SW 1271 (cell line): Measurements from ENCODE around the gene C1orf159.
"Not testable (repeated sequence)": the region's sequence is repeated elsewhere in the genome, so short reads cannot be mapped to it uniquely, and the experiment has no call there.

ENCODE experiments used
- DNase-seq, 2 experiments: peaks; one replicate each; lab custom pipeline; 2025; lab: John Stamatoyannopoulos, UW

C1orf159 gene

DNA sequence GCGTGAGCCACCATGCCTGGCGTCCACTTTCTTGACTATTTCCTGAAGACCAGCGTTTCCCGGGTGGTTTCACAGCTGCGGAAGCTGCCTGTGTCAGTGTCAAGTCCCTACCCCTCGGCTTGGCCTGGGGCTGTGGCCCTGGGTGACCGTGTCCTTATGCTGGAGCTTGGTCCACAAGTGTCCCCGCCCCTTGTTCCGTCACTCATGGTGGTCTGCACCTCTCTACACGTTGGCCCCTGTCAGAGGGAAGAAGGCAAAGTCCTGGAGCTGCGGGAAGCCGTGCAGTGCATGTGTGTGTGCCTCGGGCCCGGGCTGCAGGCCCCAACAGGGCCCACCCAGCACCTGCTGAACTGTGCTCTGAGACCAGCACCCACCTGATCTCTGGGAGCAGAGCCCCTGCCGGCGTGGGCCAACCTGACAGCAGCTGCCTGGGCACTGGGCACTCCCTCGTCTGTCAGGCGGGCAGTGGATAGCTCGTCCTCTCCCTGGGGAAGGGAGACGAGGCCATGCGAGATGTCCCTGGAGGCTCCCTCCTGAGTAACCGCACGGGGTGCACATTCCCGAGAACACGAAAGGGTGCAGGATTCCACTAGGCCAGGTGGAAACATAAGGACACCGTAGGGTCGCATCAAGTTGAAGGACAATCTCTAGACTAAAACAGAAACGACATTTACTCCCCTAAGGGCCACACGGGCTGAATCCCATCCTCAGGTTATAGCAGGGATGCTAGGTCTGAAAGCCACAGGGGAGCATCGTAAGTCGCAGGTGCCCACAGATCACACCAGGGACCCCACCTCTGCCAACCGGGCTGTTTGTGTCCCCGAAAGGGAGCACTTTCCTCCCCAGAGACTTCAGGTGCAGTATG, 2.4 kb upstream of the C1orf159 start:
- DNase-seq, result no peak

DNA sequence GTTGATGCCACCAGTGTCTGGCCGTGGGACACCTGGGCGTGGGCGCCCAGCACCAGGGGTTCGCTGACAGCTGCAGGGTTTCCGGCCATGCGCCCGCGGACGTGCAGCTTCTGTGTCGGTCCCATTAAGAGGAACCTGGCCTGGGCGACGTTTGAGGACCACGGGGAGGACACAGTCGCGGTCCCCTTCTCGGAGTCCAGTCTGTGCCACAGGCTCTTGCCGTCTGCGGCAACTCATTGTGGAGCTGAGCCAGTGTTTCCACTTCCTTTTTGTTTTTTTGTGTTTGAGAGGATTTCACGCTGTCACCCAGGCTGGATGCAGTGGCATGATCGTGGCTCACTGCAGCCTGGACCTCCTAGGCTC, 1.6 kb upstream of the C1orf159 start:
- no peak for DNase-seq

DNA sequence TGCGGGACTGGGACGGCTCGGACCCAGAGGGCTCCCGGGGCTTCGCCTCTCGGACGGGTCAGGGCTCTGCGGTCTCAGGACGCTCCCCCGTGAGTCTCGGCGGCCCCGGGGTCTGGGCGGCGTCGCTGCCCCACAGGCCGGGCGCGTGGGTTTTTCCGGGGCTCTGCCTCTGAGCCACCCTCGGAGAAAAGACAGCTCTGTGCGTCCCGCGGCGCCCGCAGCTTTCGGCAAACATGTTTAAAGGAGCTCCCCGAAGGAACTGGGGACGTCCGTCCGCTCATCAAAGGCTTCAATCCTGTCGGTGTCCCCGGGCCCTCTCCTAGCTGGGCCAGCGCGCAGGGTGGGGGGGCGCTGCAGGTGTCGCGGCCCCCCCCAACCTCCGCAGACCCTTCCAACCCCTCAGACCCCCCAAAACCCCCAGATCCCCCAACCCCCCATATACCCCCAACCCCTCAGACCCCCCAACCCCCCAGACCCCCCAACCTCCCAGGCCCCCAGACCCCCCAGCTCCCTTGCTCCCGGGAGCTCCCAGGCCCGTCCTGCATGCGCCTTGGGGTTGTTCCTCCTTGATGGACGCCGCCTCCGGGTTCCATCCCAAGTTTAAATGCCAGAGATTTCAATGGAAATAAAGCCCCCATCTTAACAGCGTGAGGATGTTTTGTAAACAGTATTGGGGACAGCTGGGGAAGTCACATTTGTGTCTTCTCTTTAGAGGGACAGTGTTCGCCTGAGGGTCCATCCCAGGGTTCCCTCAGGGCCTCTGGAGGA, 996 bp upstream of the C1orf159 start:
- no peak for DNase-seq

DNA sequence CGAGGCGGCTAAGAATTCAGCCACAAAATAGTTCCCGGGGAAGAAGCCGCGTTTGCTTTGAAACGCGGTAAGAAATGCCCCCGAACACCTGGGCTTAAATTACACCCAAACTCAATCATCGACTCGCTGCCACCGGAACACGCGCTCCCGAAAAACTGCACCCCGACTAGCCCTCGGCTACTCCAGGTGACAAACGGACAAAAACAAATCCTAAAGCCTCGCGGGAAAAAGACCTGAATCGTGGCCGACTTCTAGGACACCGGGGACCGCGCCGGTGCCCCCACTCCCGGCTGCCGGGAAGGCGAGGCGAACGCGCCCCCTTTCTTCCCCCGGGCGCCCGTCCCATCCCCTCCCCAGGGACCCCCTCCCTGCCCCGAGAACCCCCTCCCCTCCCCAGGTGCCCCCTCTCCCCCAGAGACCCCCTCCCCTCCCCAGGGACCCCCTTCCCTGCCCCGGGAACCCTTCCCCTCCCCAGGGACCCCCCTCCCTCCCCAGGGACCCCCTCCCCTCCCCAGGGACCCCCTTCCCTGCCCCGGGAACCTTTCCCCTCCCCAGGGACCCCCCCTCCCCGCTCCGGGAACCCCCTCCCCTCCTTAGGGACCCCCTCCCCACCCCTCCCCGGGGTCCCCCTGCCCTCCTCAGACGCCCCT, 628 bp downstream of the C1orf159 start:
- no peak for DNase-seq

DNA sequence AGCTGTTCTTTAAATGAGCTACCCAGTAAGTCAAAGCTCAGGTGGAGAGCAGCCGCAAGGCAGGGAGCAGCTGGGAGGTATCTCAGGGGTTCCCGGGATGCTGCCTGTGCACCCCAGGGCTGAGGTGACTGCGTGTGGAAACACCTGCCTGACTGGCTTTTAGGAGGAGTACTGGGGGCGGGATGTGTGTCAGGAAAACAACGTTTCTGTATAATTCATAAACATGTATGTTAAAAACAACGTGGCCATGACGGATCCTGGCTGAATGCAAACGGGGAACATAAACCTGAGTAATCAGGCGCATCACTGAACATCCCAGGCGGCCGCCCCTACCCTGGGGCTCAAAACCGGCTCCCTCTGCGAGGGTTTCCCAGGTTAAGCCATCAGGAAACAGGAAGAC, 1.5 kb downstream of the C1orf159 start:
- DNase-seq, result no peak

DNA sequence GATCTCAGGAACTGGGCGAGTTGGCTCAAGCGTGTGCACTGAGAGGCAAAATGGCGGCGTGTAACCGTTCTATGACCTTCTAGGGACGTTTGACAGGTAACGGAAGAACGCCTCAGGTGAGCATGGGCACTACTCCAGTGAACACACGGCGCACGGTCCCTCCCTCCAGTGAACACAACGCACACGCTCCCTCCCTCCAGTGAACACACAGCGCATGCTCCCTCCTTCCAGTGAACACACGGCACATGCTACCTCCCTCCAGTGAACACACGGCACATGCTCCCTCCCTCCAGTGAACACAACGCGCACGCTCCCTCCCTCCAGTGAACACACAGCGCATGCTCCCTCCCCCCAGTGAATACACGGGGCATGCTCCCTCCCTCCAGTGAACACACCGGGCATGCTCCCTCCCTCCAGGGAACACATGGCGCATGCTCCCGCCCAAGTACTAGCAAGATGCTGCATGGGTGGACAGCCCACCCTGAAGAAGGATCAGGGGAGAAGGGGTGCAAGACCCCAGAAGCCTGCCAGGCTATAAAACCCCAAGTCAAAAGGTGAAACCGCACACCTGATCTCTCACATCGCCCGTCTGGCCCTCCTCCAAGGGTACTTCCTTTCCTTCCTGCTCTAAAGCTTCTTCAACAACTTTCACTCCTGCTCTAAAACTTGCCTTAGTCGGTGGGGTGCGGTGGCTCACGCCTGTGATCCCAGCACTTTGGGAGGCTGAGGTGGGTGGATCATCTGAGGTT, 3.5 kb downstream of the C1orf159 start:
- DNase-seq, result no peak

DNA sequence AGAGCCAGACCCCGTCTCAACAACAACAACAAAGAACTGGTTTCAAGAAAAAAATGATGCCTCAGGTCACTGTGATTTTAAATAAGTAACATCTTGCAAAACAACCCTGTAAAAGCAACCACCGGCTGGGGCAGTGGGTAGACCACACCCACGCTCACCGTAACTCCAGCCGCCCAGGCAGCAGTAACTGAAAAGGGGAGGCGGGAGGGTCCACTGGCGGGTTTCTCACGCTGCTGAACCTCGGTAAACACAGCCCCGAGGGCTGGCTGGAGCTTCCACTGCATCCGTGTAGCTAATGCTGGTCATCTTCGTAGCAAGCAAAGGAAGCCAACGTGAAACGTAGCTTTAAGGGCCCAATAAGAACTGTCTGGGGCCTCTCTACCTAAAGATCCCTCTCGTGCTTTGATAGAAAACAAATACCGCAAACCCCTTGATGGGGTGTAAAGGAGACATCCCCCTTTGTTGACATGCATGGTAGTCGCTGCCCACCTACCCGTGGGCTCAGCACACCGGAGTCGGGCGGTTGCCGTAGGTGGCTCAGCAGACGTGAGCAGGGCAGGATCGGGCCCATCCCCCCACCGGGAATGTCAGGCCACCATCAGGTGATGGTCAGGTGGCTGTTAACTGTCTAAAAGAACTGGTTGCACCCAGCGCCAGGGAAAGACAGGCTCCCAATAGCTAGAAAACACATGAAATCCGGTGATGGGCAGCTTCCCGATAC, 4.2 kb downstream of the C1orf159 start:
- DNase-seq, result no peak

DNA sequence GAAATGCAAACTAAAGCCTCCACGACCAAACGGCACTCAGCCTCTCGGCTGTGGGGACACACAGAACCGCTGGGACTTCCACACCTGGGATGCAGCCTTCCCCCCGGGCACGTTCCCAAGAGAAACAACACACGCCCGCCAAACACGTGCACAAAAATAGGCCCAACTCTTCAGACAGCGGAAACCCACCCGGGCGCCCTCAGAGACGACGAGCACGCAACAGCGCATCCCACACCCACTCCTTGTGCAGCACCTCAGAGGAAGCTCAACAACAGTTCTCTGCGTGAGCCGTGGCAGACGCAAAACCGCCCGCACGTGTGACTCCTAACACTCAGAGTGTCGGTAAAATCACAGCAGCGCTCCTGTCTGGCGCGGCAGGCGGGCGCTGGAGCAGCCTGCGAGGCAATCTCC, 5.3 kb downstream of the C1orf159 start:
- DNase-seq, result no peak

DNA sequence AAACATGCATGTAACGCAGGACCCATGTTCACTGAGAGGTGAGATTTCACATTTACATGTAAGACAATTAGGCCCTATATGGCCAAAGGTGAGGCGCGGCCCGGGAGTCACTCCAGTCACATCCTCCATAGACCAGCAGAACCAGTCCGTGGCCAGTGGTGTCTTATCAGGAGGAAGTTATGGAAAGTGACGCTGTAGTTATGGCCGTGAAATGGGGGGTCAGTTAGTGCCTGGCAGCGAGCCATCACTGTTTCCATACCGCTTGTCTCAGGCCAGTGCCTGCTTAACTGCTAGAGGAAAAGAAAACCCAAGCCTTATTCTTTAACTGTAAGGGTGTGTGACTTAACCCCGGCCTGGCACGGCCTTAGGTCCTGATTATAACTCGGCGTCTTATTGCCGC, 6.1 kb downstream of the C1orf159 start:
- DNase-seq, result no peak

DNA sequence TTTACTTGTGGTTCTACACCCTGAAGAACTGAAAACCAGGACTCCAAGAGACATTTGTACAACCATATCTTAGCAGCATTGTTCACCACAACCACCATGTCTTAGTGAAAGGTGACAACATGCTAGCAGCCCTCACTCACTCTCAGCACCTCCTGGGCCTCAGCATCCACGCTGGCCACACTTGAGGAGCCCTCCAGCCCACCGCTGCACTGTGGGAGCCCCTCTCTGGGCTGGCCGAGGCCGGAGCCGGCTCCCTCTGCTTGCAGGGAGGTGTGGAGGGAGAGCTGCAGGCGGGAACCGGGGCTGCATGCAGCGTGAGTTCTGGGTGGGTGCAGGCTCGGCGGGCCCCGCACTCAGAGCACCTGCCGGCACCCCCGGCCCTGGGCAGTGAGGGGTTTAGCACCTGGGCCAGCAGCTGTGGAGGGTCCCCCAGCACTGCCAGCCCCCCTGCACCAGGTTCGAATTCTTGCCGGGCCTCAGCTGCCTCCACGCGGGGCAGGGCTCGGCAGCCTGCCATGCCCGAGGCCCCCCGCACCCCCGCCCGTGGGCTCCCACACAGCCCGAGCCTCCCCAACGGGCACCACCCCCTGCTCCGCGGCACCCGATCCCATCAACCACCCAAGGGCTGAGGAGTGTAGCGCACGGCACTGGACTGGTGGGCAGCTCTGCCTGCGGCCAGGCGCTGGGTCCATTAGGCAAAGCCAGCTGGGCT, 9.2 kb downstream of the C1orf159 start:
- no peak for DNase-seq

DNA sequence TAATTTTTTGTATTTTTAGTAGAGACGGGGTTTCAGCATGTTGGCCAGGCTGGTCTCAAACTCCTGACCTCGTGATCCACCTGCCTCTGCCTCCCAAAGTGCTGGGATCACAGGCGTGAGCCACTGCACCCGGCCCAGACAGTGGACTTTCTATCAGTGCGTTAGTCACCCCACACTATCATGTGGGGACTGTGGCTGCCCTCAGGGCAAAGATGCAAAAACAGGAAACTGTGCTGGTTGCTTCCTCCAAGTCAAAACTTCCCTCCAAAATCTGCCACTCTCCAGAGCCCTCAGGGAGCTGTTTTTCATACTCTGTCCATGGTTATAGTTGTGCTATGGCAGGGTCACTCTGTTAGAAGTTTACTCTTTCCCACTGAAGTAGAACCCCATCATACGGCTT, 11.7 kb downstream of the C1orf159 start:
- DNase-seq, result not testable (repeated sequence)

DNA sequence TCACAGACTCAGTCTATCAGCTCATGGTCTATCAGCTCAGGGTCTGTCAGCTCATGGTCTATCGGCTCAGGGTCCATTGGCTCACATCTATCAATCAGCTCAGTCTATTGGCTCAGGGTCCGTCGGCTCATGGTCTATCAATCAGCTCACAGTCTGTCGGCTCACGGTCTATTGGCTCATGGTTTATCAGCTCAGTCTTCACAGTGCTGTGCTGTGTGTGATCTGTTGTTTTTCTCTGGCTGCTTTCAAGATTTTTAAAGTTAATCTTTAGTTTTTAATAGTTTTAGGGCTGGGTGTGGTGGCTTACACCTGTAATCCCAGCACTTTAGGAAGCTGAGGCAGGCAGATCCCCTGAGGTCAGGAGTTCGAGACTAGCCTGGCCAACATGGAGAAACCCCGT, 14.4 kb downstream of the C1orf159 start:
- no peak for DNase-seq

DNA sequence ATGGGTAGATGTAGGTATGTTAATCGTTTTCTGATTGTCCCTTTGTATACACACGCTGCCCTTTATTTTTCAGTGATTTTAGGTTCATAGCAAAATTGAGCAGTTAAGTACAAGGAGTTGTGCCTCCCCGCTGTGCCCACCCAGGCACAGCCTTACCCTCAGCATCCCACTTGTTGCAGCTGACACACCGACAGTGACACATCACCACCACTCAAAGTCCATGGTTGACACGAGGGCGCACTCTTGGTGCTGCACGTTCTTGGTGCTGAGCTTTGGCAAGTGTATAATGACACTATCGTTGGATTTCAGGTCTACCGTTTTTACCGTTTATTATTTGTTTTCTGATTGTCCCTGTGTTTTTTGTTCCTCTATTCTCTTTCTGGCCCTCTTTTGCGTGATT, 15.6 kb downstream of the C1orf159 start:
- no peak for DNase-seq

DNA sequence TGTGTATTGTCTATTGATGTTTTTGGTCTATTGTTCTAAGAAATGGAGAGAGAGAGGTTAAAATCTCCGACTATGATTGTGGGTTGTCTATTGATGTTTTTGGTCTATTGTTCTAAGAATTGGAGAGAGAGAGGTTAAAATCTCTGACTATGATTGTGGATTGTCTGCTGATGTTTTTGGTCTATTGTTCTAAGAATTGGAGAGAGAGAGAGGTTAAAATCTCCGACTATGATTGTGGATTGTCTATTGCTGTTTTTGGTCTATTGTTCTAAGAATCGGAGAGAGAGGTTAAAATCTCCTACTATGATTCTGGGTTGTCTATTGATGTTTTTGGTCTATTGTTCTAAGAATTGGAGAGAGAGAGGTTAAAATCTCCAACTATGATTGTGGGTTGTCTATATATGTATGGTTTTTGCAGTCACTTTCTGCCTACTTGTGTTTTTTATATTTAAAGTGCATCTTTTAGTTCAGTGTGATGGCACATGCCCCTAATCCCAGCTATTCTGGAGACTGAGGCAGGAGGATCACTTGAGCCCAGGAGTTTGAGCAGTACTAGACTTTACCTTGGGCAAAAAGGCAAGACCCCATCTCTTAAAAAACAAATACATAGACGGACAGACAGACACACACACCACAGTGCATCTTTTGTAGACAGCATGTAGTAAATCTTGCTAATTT, 16.2 kb downstream of the C1orf159 start:
- DNase-seq, result no peak

DNA sequence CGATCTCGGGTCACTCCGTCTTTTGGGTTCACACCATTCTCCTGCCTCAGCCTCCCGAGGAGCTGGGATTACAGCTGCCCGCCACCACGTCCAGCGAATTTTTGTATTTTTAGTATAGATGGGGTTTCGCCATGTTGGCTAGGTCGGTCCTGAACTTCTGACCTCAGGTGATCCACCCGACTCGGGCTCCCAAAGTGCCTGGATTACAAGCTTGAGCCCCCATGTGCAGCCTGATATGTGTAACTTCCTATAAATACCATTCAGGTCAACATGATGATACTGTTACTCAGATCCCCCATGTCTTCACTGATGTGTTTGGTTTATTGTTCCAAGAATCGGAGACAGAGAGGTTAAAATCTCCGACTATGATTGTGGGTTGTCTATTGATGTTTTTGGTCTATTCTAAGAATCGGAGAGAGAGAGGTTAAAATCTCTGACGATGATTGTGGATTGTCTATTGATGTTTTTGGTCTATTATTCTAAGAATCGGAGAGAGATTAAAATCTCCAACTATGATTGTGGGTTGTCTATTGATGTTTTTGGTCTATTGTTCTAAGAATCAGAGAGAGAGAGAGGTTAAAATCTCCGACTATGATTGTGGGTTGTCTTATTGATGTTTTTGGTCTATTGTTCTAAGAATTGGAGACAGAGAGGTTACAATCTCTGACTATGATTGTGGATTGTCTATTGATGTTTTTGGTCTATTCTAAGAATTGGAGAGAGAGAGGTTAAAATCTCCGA, 17.0 kb downstream of the C1orf159 start:
- DNase-seq, result no peak

DNA sequence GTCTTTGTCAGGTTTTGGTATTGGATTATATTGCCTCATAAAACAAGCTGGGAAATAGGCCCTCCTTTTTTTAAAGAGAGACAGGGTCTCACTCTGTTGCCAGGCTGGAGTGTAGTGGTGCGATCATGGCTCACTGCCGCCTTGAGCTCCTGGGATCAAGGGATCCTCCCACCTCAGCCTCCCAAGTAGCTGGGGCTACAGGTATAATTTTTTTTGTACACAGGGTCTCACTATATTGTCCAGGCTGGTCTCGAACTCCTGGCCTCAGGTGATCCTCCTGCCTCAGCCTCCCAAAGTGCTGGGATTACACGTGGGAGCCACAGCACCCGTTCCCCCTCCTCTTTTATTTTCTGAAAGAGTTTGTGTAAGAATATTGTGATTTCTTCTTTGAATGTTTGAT, 19.8 kb downstream of the C1orf159 start:
- DNase-seq, result not testable (repeated sequence)

DNA sequence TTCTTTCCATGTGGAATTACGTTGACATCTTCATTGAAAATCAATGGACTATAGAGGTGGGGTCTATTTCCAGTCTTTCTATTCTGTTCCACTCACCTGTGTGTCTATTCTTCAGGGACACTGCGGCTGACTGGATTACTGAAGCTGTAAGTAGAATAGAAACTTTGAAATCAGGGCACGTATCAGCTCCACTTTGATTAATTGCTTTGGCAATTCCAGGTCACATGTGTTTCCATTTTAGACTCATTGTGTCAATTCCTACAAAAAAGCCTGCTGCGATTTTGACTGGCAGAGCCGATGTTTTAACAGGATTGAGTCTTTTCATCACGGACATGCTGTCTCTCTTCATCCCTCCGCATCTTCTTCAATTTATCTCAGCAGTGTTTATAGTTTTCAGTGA, 20.9 kb downstream of the C1orf159 start:
- DNase-seq, result no peak

DNA sequence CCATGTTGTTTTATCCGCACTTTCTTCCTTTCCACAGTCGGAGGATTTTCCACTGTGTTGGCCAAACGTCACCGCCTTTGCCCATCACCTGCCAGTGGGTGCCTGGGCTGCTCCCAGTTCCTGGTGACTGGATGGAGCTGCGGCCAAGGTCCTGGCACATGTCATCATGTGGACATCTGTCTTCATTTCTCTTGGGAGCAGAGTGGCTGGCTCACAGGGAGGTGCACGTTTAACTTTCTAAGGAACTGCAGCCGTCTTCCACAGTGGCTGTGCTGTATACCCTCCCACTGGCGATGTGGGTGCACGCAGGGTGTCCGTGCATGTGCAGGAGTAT, 22.3 kb downstream of the C1orf159 start:
- DNase-seq, result no peak

DNA sequence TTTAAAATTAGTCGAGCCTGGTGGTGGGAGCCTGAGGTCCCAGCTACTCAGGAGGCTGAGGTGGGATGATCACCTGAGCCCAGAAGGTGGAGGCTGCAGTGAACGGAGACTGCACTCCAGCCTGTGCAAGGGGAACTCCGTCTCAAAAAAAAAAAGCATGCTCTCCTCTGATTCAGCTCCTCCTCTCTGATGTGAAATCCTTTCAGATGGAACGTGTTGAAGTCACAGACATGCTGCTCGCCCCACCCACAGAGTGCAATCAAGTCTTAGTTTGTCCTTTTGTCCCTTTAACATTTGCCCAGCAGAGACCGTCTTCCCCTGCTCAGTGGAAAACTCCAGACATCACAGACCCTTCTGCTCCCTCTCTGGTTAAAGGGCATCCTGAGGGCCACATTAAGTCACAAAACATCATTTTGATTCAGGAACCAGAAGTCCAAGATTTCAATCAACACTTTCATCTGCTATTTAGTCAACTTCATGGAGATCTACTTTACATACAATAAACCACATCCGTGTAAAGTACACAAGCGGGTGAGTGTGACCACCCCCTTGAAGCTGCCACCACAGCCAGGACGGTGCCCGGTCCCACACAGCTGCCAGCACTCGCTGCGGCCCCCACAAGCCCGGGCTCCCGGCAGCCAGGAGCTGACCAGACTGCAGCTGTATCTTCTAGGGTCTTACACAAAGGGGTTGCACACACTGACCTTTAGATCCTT, 22.8 kb downstream of the C1orf159 start:
- no peak for DNase-seq
